Measurements from ENCODE around the gene GUCD1.
A peak's percentile ranks its signal among the peaks of the same experiment; 100 is the strongest.
"Not testable (repeated sequence)": the region's sequence is repeated elsewhere in the genome, so short reads cannot be mapped to it uniquely, and the experiment has no call there.

Gene GUCD1

DNA sequence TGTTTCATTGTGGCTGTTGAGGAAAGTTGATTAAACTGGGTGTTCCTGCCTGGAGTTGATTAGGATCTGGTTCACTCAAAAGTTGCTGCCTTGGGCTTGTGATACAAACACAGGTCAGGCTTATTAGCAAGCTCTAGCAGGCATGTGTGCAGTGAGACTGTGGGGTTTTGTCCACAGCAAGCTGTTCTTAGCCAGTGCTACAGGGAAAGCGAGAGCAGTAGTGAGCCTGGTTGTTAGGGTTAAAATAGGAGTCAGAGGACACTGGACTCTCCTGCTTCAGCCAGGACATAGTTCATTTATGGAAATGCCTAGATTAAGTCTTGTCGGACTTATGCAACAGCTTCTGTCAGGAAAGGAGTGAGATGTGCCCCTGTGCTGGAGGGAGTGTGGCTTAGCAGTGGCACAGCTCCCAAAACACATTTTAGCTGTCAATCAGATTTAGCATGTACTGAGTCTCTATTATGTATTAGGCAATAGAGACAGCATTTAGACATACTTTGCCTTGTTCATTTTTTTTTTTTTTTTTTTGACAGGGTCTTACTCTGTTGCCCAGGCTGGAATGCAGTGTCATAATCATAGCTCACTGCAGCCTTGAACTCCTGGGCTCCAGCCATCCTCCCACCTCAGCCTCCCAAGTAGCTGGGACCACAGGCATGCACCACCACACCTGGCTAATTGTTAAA lies 9.6 kb upstream of the GUCD1 start:
- no peak for DNase-seq

DNA sequence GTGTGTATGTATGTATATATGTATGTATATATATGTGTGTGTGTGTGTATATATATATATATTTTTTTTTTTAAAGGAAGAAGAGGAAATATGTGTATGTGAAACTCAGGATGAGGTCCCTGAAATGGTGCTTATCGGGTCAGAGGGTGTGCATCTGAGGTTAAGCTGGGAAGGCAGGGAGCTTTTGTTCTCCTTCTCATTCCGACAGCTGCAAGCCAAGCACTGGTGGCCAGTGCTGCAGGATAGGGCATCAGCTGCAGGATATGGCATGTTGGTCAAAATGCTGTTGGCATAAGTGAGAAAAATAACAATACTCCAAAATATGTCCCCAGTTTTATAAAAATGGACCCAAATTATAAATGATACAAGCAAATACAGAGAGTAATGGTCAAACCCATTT lies 8.3 kb upstream of the GUCD1 start:
- no peak for DNase-seq

DNA sequence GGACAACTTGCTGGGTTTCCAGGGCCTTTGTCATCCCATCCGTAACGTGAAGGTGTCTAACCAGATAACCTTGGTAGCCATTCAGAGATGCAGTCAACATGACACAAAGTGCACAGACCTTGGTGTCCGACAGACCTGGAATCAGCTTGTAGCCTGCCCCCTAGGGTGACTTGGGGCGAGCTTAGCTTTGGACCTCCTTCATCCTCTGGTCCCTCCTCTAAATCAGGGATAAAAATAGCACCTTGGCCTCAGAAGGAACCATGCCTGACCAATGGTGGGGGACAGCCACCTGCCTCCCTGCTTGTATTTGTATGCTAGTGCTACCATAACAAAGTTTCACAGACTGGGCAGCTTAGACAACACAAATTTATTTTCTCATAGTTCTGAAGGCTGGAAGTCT lies 4.5 kb upstream of the GUCD1 start:
- no peak for DNase-seq

- DNase-seq, result peak; percentile 99
Observed at GRCh38 chr22:24555165-24556039, 464 bp upstream of the GUCD1 start, which contains the start of gene SNRPD3. Gene SNRPD3, plus strand, starts transcription at chr22:24555999. Its CDS starts 1,676 bp downstream, at chr22:24557675.

DNA sequence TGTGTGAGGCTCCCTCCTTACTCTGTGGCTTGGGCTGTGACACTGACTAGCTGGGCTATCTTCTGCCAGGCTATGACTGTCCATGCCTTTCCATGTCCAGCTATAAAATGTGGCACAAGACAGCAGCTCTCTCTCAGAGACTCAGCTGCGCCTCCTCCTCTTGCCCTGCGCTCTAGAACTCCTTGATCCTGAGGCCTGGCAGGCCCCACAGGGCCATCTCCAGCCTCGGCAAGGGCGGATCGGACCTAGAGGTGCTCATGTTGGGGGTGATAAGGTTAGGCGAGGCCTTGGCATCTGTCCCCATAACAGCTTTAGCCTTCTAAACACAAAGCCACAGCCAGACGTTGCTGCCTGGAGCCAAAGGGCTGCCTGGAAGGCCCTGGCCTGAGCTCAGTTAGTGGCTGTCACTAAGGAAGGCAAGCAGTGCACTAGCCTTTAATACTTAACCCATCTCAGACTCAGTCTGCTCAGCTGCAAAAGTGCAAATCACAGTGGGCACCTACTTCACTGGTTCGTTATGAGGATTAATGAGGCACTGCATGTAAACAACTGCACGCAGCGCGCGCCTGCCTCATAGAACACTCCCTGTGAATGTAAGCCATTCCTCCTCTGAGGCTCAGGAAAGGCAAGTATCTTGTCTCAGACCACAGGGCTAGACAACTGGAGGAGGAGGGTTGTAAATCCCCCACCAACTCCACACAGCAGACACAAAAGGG lies 1.2 kb downstream of the GUCD1 start:
- no peak for DNase-seq

GRCh38 chr22:24552503-24553286 lies 2.2 kb downstream of the GUCD1 start:
- not testable (repeated sequence) for DNase-seq

DNA sequence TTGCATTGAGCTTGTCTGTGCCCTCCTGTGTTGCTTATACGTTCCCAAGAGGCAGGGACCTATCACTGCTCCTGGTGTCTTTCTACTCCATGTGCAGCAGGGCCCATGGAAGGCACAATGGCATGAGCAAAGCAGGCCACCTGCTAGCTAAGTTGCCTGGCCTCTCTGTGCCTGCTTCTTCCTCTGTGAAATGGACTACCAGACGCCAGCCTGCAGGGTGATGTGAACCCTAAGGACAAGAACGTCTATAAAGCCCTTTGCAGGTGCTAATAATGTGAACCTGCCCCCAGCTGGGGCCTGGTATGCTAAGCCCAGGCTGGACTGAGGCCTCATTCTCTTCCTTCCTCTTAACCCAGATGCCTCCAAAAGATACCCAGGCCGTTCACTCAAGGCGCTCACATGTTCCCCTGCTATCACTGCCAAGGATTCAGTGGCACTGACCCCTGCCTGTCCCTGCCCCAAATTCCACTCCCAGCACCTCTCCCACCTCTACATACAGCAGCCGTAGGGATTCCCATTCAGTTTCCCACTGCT lies 4.0 kb downstream of the GUCD1 start:
- DNase-seq, result no peak

DNA sequence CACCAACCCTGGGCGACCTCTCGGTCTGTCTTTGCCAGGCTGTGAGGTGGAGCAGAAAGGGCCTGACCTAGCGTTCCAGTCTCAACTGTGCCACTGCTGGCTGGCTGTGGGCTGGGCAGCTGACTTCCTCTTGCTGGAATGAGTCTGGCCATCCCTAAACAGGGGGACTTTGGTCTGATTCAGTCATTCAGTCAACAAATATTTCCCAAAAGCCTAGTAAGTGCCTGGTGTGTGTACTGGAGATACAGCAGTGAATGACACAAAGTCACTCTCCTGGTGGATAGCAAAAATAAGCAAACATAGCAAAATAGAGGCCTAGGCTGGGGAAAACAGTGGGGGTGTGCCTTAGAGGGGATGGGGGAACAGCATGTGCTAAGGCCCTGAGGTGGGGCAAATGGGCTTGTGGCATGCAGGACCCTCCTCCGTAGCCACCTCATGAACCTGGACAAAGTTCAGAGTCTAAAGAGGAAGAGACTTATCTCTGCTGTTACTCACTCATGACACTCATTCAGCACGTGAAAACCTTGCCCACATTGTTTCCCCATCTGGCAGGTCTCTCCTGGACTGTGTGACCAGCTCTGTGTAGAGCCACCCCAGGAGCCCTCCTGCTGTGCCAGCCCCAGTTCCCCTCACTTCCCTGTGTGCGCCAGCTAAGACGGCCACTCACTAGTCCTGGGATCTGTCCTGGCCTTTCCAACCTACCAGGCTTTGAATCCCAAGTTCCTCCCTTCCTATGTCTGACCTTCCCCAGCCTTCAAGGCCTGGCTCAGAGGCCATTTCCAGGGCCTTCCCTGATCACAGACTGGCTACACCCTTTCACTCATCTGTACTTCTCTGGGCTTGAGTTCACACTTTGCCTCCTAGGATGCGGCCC lies 4.7 kb downstream of the GUCD1 start:
- no peak for DNase-seq

DNA sequence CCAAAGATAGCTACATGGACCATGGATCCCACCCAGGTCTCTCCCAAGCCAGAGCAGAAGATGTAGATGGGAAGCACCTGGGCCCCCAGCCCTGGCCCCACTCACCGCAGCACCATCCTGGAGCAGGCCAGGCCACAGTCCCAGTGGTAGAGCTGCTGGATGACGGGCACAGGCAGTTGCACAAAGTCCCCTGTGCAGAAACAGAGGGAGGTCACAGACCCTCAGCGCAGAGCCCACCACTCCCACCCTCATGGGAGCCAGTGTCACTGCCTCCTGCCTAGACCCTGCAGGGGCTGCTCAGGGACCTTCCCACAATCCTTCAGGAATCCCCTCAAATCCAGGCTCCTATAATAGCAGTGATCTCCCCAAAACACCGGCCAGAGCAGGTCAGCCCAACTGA lies 6.1 kb downstream of the GUCD1 start:
- DNase-seq, result no peak

GRCh38 chr22:24543679-24544243 lies 11.2 kb downstream of the GUCD1 start:
- no peak for DNase-seq

GRCh38 chr22:24543185-24543601 lies 11.7 kb downstream of the GUCD1 start:
- no peak for DNase-seq

DNA sequence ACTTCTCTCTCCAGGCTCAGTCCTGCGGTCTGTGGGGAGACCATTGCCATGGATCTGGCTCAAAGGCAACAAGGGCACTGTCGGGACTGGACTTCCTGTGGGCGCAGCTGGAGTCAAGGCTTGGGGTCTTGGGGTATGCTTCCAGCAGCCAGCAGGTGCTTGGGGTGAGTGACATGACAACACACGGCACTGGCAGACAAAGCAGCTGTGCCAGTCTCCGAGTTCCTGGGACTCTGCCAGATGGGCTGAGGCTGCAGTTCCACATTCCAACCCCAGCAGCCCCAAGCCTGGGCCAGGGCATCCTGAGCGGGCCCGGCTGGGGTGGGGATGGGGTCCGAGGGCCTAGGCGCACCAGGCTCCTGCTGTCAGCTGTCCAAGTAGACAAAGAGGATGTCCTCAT lies 12.3 kb downstream of the GUCD1 start:
- DNase-seq, result no peak

- DNase-seq, result no peak
Observed at GRCh38 chr22:24541681-24542515, 13.0 kb downstream of the GUCD1 start.

GRCh38 chr22:24540470-24540869 lies 14.5 kb downstream of the GUCD1 start:
- no peak for DNase-seq

DNA sequence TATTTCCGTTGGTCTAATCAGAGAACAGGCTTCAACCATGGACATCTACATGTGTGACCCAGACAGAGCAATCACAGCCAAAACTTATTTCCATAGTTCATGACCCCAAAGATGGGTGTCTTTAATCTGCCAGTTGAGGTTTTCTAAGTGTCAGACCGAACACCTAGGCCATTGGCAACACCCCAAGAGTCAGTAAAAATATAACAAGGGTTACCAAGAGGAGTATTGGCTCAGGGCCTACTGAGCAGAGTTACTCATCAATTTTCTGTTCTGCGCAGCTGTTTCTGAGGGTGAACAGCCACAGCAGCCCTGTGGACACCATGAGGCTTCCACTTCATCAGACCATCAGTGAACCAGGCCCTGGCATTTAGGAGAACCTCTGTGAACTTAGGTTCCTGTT lies 18.8 kb downstream of the GUCD1 start:
- DNase-seq, result no peak

- no peak for DNase-seq
Observed at GRCh38 chr22:24535348-24535747, 19.6 kb downstream of the GUCD1 start.

DNA sequence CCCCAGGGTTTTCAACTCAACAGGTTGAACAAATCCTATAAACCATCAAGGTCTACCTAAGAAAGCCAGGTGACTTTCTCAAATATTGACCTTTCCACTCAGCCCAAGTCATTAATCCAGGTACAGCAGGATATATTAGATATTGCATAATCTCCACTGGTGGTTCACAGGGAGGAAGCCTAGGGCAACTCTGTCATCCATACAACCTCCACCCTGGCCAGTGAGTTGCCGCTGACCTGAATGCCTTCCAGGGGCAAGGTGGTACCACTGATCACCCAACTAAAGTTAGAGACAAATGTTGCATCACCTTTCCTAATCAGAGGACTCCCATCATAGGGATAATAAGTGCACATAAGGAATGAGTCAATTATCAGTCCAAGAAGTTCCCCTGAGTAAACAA lies 22.9 kb downstream of the GUCD1 start:
- no peak for DNase-seq

DNA sequence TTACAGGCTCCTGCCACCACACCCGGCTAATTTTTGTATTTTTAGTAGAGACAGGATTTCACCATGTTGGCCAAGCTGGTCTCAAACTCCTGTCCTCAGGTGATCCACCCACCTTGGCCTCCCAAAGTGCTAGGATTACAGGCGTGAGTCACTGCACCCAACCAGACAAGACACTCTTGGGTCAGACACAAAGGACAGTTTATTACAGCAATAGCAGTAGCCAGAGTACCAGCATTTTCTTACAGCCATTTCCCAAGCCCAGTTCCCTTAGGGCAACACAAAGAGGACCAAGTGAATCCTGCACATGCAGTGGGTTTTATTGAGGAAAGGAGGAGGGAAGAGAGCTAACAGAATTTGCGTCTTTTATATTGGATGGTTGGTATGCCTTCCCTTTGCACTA lies 24.0 kb downstream of the GUCD1 start:
- DNase-seq, result not testable (repeated sequence)

- no peak for DNase-seq
Observed at GRCh38 chr22:24529898-24530297, 25.0 kb downstream of the GUCD1 start.

DNA sequence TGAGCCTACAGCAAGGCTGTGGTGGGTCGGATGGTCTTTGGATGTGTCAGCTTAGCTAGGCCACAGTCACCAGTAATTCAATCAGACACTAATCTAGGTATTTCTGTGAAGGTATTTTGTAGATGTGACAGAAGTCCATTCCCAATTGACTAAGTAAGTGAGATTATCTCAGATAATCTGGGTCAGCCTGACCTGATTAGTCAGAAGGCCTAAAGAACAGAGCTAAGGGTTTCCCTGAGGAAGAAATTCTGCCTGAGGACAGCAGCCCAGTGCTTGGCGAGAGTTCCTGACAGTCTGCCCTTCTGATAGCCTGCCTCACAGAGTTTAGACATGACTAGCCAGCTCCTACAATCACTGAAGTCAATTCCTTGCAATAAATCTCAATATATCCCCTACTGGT lies 28.7 kb downstream of the GUCD1 start:
- DNase-seq, result no peak

Data from fibroblast of skin of scalp (primary cell).